Uterus (tissue), 2 donors: ENCODE measurements around the gene BCOR.

ENCODE experiments used
- POLR2A ChIP-seq, 2 donors: fragments of 450-650 bp; IDR thresholded peaks; one replicate each; pipeline ENCODE4 v1.6.1; 2016; ENCODE audit warnings: antibody characterized with exemption in 2 of 2, mild to moderate bottlenecking in 1 of 2, moderate library complexity in 1 of 2
- TF ChIP-seq, protein P1 (sequence below), 4 experiments: fragments of 200-600 bp in 2 of 4; fragments of 450-650 bp in 2 of 4; sonication (generic) in 2 of 4; IDR thresholded peaks; one replicate each; pipeline ENCODE4 v1.5.1; 2016 to 2019; ENCODE audit warnings: antibody characterized with exemption in 4 of 4, mild to moderate bottlenecking in 2 of 4, moderate library complexity in 1 of 4

DNA sequence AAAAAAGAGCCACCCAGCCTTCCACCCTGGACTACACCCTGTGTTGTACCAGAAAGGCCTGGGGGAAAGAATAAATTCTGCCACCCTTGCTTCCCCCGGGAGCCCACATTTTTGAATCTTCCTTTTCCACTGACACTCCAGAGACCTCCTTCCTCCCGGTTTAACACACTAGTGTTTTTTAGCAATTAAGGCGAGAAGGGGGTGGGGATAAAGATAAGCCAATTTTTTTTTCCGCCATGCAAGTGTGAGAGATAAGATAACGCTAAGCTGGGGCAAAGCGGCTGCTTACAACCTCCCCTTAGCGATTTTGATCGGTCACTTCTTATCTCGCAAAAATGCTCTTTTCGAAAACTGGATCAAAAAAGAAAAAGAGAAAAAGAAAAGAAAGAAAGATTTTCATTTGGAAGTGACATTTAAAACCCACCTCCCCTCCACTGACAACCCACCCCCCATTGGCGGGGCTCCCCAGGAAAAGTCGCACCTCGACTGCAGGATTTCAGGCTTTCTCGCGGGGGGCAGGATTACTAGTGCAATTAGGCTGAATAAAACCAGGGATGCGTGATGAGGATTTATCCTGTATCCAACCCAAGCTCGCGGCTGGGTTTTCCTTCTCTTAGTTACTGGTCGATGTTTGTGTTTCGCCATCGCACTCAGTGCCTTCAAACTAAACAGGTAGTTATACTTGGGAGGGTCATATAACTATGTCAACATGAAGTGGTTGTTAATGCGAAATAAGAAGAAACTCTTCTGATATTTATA lies 6.0 kb upstream of the BCOR start:
- TF ChIP-seq, protein P1, sequence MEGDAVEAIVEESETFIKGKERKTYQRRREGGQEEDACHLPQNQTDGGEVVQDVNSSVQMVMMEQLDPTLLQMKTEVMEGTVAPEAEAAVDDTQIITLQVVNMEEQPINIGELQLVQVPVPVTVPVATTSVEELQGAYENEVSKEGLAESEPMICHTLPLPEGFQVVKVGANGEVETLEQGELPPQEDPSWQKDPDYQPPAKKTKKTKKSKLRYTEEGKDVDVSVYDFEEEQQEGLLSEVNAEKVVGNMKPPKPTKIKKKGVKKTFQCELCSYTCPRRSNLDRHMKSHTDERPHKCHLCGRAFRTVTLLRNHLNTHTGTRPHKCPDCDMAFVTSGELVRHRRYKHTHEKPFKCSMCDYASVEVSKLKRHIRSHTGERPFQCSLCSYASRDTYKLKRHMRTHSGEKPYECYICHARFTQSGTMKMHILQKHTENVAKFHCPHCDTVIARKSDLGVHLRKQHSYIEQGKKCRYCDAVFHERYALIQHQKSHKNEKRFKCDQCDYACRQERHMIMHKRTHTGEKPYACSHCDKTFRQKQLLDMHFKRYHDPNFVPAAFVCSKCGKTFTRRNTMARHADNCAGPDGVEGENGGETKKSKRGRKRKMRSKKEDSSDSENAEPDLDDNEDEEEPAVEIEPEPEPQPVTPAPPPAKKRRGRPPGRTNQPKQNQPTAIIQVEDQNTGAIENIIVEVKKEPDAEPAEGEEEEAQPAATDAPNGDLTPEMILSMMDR (IDR thresholded peaks at IDR 0.05) = no peak
- TF ChIP-seq POLR2A (IDR thresholded peaks at IDR 0.05) = no peak
